Middle frontal gyrus (tissue), 1 donor: Measurements from ENCODE around the gene MYO1F.
"Not testable (repeated sequence)": the region's sequence is repeated elsewhere in the genome, so short reads cannot be mapped to it uniquely, and the experiment has no call there.

Source experiments
- DNase-seq: peaks from one replicate; pipeline ENCODE4 v3.0.0-alpha.2; 2015; ENCODE audit warnings: low spot score; ENCODE audit errors: extremely low spot score

MYO1F gene

DNA sequence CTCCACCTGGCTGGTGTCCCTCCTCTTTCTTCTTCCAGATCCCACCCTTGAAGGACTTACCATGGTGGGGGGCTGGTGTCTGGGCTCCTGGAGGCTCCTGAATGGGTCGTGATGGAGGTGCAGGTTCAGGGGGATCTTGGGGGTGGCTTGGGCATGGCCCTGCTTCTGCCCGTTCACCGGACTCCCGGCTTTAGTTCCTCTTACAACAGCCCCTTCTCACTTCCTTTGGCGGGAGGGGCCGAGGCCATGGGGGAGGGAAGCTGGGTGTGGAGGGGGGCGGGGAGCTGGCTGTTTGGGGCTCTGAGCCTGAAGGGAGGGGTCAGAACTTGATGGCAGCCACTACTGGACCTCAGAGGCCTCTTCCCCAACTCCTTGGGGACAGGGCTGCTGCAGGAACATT, at the start of gene MYO1F:
MYO1F (minus strand) TSS at position 196 of the 400 bp plus-strand sequence; CDS start at position 63, 133 bp downstream.
- DNase-seq: no peak

DNA sequence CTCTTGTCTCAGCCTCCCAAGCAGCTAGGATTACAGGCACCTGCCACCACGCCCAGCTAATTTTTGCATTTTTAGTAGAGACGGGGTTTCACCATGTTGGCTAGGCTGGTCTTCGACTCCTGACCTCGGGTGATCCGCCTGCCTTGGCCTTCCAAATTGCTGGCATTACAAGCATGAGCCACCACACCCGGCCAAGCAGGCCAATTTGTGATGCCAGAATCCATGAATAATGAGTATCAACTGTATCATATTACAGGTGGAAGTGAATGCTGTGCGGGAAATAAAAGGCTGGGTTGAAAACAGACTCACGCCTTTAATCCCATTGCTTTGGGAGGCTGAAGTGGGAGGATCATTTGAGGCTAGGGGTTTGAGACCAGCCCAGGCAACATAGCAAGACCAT, 49.6 kb upstream of the MYO1F start:
- no peak for DNase-seq

DNA sequence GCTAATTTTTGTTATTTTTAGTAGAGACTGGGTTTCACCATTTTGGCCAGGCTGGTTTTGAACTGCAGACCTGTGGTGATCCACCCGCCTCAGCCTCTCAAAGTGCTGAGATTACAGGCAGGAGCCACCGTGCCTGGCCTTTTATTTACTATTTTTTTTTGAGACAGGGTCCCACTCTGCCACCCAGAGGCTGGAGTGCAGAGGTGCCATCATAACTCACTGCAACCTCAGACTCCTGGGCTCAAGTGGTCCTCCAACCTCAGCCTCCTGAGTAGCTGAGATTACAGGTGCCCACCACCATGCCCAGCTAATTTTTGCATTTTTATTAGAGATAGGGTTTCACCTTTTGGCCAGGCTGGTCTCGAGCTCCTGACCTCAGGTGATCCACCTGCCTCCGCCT, 45.6 kb upstream of the MYO1F start:
- not testable (repeated sequence) for DNase-seq

DNA sequence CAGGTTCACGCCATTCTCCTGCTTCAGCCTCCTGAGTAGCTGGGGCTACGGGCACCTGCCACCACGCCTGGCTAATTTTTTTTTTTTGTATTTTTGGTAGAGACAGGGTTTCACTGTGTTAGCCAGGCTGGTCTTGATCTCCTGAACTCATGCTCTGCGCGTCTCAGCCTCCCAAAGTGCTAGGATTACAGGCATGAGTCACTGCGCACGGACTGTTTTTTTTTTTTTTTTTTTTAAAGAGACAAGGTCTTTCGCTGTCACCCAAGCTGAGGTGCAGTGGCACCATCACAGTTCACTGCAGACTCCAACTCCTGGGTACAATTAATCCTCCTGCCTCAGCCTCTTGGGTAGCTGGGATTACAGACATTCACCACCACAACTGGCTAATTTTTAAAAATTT, 41.5 kb upstream of the MYO1F start:
- DNase-seq: no peak

DNA sequence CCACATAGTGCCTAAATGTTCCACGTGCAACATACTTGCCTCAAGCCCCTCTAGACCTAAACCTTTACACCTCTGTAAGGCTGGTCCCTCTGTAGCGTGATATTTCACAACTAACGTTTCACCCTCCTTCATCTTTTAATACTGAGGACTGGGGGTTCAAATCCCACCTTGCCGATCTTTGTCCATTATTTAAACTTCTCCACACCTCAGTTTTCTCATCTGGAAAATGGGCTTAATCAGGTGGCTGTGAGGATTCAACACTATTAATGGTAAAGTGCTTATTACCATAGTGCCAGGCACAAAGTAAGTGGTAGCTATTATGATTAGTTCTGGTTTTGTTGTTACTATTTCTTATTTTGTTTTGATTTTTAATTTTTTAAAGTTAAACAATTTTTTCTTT, 40.7 kb upstream of the MYO1F start:
- no peak for DNase-seq

DNA sequence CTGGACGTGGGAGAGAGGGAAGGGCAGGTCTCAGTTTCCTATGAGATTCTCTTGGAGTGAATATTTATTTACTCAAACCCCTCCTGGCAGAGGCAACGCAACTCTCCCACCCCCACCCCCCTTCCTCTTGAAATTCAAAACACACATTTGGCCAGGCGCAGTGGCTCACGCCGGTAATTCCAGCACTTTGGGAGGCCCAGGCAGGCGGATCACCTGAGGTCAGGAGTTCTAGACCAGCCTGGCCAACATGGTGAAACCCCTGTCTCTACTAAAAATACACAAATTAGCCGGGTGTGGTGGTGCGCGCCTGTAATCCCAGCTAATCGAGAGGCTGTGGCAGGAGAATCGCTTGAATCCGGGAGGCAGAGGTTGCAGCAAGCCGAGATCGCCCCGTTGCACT, 40.1 kb upstream of the MYO1F start:
- DNase-seq: not testable (repeated sequence)

DNA sequence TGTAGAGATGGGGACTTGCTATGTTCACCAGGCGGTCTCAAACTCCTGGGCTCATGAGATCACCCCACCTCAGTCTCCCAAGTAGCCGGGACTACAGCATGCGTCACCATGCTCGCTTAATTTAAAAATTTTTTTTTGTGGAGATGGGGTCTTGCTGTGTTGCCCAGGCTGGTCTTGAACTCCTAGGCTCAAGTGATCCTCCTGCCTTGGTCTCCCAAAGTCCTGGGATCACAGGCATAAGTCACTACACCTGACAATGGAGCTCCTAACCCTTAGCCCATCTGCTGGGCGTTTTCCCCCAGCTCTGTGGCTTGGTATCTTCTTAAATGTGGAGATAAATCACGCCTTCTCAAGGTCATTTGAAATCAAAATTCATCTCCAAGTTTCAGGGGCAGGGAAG, 39.6 kb upstream of the MYO1F start:
- no peak for DNase-seq

DNA sequence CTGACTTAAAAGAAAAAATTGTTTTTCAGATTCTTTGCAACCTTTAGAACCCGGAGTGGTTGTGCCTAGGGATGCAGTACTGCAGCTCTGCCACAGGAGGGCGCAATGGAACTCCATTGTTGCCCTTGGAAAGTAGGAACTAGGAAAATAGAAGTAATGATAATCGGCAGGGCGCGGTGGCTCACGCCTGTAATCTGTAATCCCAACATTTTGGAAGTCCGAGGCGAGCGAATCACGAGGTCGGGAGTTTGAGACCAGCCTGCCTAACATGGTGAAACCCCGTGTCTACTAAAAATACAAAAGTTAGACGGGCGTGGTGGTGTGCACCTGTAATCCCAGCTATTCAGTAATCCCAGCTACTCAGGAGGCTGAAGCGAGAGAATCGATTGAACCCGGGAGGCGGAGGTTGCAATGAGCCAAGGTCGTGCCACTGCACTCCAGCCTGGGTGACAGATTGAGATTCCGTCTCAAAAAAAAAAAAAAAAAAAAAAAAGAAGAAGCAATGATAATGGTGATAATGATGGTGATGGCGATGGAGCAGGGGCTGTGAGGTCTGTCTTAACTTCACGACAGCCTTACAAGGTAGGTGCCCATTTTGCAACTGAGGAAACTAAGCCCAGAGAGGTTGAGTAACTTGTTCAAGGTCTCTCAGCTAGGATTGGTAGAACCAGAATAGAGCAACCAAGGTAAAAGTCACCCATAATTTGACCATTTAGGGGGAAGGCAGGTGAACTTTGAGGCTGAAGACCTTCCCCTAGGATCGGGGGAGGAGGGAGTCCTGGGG, 38.8 kb upstream of the MYO1F start:
- no peak for DNase-seq

DNA sequence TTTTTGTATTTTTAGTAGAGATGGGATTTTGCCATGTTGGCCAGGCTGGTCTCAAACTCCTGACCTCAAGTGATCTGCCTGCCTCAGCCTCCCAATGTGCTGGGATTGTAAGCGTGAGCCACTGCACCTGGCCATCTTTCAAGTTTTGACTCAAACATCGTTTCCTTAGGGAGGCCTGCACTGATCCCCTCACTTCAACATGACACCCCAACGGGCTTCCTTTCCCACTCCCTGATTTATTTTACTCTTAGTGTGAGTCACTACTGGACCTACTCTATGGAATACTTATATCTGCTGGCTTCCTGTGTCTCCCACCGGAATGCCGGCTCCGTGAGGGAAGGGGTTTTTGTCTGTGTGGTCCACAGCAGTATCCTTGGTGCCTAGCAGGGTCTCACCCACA, 37.8 kb upstream of the MYO1F start:
- DNase-seq: no peak

DNA sequence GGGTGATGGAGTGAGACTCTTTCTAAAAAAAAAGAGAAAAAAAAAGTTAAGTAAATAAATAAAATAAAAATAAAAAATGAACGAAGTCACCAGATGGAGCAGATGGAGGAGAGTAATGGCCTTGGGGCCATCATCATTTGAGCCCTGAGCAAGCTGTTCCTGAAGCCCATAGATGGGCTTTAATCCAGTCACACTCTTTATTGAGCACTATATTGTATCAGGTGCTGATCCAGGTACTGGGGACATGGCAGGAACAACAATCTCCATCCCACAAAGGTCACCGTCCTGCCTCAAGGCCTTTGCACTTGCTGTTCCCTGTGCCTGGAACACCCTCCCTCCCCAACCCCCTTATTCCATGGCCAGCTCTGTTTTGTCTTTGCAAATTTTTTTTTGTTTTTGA, 37.2 kb upstream of the MYO1F start:
- no peak for DNase-seq

DNA sequence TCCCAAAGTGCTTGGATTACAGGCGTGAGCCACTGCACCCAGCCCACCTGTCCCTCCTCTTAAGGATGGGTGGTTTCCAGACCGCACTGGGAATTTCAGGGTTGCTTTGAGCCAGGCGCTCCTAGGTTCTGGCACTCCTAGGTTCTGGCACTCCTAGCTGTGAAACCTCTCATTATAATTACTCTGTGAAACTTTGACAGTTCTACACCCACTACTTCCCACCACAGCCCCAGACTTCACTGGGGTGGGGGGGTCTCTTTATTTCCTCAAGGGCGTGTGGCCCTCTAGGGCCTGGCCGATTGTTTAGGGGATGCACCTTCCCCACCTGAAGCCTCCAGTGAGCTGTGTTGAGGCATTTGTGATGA, 35.5 kb upstream of the MYO1F start:
- DNase-seq: no peak

DNA sequence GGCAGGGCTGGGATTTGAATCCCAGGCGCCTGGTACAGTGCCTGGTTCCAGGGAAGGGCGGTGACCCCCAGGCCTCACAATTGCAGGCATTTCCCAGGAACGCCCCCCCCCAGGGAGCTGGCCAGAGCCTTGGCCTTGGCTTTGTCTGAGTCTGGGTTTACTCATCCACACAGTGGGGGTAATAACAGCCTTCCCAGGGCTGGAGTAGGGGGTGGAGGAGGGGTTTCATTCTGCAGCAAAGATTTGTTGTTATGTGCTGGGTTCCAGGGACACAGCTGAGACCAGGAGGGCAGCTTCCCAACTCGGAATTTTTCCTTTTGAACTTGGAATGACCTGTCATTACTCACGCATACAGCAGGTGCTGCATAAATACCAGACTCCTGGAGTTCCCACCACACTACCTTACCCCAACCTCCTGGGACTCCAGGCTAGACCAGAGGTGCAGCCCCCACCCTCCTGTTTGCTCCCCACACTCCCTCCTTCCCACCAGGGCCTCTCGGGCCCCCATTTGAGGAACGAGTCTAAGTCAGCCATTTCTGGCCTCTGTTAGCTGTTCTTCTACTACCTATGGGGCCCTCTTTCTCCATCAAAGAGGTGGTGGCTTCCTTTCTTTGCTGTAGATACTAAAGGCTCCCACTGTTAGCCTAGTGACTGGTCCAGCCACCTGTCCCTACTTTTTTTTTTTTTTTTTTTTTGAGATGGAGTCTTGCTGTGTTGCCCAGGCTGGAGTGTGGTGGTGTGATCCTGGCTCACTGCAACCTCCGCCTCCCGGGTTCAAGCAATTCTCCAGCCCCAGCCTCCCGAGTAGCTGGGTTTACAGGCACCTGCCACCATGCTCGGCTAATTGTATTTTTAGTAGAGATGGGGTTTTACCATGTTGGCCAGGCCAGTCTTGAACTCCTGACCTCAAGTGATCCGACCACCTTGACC, 34.9 kb upstream of the MYO1F start:
- DNase-seq: no peak

DNA sequence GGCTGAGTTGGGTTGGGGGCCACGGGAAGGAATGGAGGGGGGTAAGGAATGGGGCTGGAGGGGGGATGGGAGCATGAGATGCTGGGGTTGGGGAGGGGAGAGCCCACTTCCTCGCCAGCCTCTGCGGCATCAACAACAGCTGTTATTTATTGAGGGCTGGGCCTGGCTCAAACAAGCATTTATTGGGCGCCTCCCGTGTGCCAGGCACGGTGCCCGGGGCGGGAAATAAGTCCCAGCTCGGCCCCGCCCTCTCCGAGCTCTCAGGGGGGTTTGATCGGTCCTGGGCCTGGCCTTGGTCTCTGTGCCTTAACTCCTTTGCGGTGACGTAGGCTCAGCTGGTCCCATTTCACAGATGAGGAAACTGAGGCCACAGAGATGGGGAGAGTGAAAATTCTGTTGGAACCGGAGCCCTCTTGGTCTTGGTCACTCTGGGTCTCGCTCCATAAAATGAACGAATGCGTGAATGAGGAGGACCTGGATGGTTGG, 34.2 kb upstream of the MYO1F start:
- DNase-seq: no peak

DNA sequence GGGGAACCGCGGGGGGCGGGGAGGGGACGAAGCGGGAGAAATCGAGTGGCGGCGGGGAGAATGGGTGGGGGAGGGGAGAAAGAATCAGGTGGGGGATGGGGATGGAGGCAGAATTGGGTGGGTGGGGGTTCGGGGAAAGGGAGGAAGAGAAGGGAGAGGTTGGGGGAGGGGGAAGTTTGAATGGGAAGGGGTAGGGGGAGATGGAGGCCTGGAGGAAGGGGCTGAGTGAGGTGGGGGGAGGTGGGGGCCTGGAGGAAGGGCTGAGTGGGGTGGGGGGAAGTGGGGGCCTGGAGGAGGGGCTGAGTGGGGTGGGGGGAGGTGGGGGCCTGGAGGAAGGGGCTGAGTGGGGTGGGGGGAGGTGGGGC, 33.7 kb upstream of the MYO1F start:
- no peak for DNase-seq

DNA sequence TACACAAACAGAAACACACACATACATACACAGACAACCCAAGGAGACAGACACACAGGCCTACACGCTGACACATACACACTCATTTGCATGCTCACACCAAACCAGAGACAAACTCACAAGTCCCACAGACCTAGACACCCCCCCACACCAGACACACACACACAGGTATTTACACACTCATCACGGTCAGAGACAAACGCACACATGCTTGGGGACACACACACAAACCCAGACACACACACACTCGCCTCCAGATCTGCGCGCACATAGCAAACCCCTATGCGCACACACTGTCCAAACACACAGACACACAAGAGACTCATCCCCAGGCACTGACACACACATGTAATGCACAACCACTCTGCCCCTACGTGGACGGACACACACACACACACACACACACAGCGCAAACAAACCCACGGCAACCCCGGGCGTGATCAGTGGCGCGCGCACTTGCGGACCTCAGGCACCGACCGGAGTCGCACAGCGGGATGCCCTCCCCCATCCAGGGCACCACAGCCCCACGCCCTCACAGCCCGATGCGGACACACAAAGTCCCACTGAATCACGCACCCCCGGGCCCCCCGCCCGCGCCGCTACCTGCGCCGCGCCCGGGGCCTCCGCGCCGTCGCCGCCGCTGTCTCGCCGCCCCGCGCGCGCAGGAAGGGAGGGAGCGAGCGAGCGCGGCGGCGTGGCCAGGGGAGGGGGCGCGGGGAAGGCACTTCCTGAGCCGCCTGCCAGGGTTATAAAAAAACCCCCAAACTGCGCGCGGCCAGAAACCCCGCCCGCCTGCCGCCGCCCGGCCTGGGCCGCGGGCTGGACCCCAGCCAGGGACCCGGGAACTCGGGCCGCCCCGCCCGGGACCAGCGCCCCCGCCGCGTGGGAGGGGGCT, 33.0 kb upstream of the MYO1F start, which contains the start of gene ADAMTS10:
ADAMTS10 (minus strand) TSS at position 675 of the 895 bp plus-strand sequence. CDS start 5,005 bp downstream, outside the sequence.
- no peak for DNase-seq

DNA sequence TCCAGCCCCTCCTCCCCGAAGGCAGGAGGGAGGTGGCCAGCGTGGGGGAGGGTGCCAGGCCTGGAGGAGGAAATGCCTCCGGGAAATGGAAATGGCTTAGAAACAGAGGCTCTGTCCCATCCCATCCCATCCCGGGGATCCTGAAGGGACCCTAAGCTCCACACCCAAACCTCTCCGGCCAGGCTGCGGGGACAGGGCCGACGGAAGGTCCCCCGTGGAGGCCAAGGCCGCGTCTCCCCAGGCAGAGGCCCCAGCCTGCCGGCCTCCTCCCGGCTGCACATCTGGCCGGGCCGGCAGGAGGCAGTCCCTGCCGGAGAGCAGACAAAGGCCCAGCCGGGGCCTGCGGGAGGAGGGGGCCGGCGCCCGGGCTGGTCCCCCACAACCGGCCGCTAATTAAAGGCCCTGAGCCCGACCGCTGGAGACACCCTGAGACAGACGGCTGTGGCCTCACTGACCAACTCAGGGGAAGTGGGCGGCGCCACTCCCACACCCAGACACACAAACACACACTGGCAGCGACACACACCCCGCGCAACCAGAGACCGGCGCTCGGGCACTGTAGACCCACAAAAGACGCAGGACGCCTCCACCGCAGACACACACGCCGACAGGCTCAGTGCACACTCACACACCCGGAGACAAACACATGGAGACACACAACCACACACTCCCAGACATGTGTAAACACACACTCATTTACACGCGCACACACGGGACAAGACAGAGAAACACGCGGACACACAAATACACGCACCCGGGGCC, 32.2 kb upstream of the MYO1F start:
- DNase-seq: no peak

DNA sequence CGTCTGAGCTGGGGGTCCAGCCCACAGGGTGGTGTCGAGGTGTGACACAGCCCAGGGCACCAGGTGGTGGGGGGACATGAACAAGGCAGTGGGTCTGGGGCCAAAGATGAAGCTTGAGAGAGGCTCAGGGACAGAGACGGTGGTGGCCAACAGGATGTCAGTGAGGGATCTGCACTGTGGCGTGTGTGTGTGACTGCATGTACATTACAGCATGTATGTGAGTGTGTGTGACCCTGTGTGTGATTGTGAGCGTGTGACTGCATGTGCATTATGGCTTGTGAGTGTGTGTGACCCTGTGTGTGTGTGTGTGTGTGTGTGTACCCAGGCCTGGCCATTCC, 31.7 kb upstream of the MYO1F start:
- DNase-seq: no peak

DNA sequence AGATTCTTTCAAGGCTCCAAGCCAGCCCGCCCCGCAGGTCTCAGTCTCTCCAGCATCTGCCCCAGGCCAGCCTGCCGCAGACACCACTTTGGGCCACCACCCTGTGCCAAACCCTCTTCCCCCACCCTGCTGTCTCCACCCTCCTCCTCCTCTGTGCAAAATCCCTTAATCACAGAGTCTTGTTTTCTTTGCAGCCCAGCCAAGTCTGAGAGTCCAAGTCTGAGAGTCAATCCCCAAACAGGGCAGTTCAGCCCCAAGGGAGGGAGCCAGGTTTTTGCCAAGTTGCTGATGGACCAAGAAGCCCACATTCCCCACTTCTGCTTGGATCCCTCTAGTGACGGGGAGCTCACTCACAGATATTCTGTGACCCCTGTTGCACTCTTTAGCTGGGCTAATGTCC, 30.1 kb upstream of the MYO1F start:
- no peak for DNase-seq

DNA sequence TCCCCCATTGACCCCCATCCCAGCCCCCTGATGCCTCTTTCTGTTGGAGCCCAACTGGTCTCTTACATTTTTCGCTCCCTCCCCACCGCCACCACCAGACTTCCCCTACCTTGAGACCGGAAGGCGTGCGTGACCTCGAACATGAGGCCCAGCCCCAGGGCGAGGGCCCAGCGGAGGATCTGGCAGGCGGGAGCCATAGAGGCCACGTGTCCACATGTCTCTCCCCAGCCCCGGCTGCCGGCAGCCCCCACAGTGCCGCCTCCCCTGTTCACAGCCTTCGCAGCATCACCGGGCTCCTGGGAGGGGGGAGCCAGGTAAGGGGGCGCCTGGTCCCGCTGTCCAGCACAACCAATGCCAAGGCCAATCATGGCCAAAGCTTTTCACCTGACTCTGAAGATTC, 28.3 kb upstream of the MYO1F start:
- DNase-seq: no peak

DNA sequence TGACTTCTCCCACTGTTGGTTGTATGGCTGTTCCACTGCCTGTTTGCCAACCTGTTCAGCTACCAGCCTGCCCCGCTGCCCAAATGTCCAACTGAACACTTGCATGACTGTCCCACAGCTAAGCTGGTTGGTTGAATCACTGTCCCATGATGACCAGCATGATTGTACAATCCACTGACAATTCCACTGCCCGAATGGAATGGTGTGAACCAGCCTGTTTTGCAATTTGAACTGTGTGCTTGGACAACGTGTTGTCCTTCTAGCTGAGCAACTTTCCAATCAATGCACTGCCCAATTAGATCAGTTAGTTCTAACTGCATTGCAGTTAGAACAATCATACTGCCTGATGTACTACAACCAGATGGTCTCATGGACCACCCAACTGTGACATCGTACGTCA, 24.6 kb upstream of the MYO1F start:
- no peak for DNase-seq

DNA sequence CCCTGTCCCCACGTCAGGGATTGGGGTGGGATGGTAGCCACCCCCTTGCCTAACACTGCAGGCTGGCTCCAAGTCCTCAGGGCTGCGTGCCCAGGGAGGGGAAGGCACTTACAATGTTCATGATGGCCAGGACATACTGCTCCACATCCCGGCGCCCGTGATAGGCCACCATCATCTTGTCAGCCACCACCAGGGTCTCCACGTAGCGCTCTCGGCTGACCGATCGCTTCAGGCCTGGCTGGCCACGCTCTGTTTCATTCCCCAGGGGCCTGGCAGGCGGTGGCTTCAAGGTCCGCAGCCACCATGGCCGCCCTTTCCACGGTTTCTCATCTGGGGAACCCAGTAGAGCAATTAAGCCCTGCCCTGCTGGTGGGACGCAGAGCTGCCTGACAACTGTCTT, 23.6 kb upstream of the MYO1F start:
- DNase-seq: no peak
